H1 (cell line): Measurements from ENCODE around the gene TRAPPC6A. TPM values are rescaled to one million over a fixed set of nuclear protein-coding genes. Genes with fewer than 3 reads are reported as not detected.

Source experiments
- CTCF ChIA-PET: fragments of 300-600 bp; sonication (Branson Sonifier 250); formaldehyde crosslinking; loops from one replicate; lab custom pipeline; 2021; ENCODE audit not compliant: partially characterized antibody; lab: Charles Lee
- POLR2A ChIA-PET: fragments of 300-600 bp; sonication (Branson Sonifier 250); formaldehyde crosslinking; loops from one replicate; lab custom pipeline; 2021; ENCODE audit warnings: inconsistent platforms; ENCODE audit not compliant: partially characterized antibody; lab: Charles Lee
- DNase-seq, 2 experiments: peaks; one replicate each; pipeline versions ENCODE4 v3.0.0 to v3.0.0-alpha.2; 2010 to 2022; ENCODE audit warnings: low spot score in 2 of 2, low read depth in 1 of 2, mixed read lengths in 1 of 2
- FAIRE-seq: peaks from 2 replicates; lab custom pipeline; 2011; peaks lifted over from hg19 to GRCh38; lab: Jason Lieb, UNC
- H2AFZ ChIP-seq: 2 replicates; pipeline ENCODE4 v1.8.1; 2012; ENCODE audit warnings: low read length, inconsistent platforms
- H2AK5ac ChIP-seq: 2 replicates; pipeline ENCODE4 v1.6.1; 2013; ENCODE audit warnings: low read depth, low read length
- H2BK120ac ChIP-seq: replicated peaks from 2 replicates; pipeline ENCODE3; 2013; ENCODE audit warnings: low read depth, low read length, inconsistent platforms
- H2BK12ac ChIP-seq: 2 replicates; pipeline ENCODE4 v1.6.1; 2013; ENCODE audit warnings: low read depth, low read length
- H2BK15ac ChIP-seq: 2 replicates; pipeline ENCODE4 v1.6.1; 2013; ENCODE audit warnings: low read length
- H2BK20ac ChIP-seq: 2 replicates; pipeline ENCODE4 v1.6.1; 2013; ENCODE audit warnings: low read length
- H2BK5ac ChIP-seq: 2 replicates; pipeline ENCODE4 v1.6.1; 2013; ENCODE audit warnings: low read depth, low read length
- H3K14ac ChIP-seq: 2 replicates; pipeline ENCODE4 v1.6.1; 2013; ENCODE audit warnings: inconsistent platforms; ENCODE audit not compliant: insufficient read length
- H3K18ac ChIP-seq: 2 replicates; pipeline ENCODE4 v1.6.1; 2013; ENCODE audit warnings: low read length; ENCODE audit errors: extremely low read depth
- H3K23ac ChIP-seq: 2 replicates; pipeline ENCODE4 v1.6.1; 2013; ENCODE audit warnings: inconsistent platforms; ENCODE audit not compliant: insufficient read length
- H3K23me2 ChIP-seq: 2 replicates; pipeline ENCODE4 v1.6.1; 2013; ENCODE audit warnings: low read depth, low read length
- H3K27ac ChIP-seq: 2 replicates; pipeline ENCODE4 v1.6.1; 2011; ENCODE audit warnings: low read depth, low read length, inconsistent platforms
- H3K27me3 ChIP-seq, 4 experiments: replicated peaks in 1 of 4; 1 replicate in 1 of 4; 2 replicates in 3 of 4; pipeline versions ENCODE4 v1.6.1 to v1.8.1; 2011 to 2013; ENCODE audit warnings: low read length in 3 of 4, mild to moderate bottlenecking in 3 of 4, inconsistent platforms in 2 of 4, mixed read lengths in 2 of 4, moderate library complexity in 1 of 4; ENCODE audit not compliant: control insufficient read depth in 3 of 4, insufficient read depth in 3 of 4; ENCODE audit errors: extremely low read depth in 1 of 4
- H3K36me3 ChIP-seq, 4 experiments: 2 replicates each; pipeline versions ENCODE4 v1.6.1 to v1.8.1; 2011 to 2013; ENCODE audit warnings: mild to moderate bottlenecking in 4 of 4, low read length in 3 of 4, moderate library complexity in 2 of 4, control low read depth in 1 of 4, inconsistent platforms in 1 of 4; ENCODE audit not compliant: insufficient read depth in 4 of 4, control insufficient read depth in 2 of 4
- H3K4ac ChIP-seq: replicated peaks from 2 replicates; pipeline ENCODE3; 2013; ENCODE audit warnings: low read length, low read depth, mixed read lengths, inconsistent platforms; ENCODE audit not compliant: insufficient read length
- H3K4me1 ChIP-seq, 4 experiments: replicated peaks in 1 of 4; 1 replicate in 1 of 4; 2 replicates in 3 of 4; pipeline versions ENCODE4 v1.6.1 to v1.8.1; 2011 to 2013; ENCODE audit warnings: low read length in 3 of 4, inconsistent platforms in 2 of 4, mixed read lengths in 1 of 4; ENCODE audit not compliant: insufficient read depth in 4 of 4, control insufficient read depth in 3 of 4
- H3K4me2 ChIP-seq, 2 experiments: 2 replicates each; pipeline versions ENCODE4 v1.6.1 to v1.8.1; 2011 to 2013; ENCODE audit warnings: low read depth in 2 of 2, low read length in 2 of 2, control low read depth in 1 of 2, inconsistent platforms in 1 of 2, mild to moderate bottlenecking in 1 of 2; ENCODE audit not compliant: insufficient read depth in 1 of 2
- H3K4me3 ChIP-seq, 4 experiments: fragments of 200-600, 300-600 bp in 1 of 4; sonication (generic), shearing (Covaris generic), sonication (Bioruptor Twin) in 1 of 4; 2 replicates each; pipeline versions ENCODE4 v1.5.1 to v1.8.1; 2011 to 2016; ENCODE audit warnings: low read length in 4 of 4, low read depth in 3 of 4, control low read depth in 2 of 4, inconsistent platforms in 2 of 4, mild to moderate bottlenecking in 2 of 4, mixed read lengths in 1 of 4, moderate library complexity in 1 of 4; ENCODE audit not compliant: insufficient read depth in 2 of 4; ENCODE audit errors: extremely low read depth in 1 of 4
- H3K56ac ChIP-seq: replicated peaks from 2 replicates; pipeline ENCODE3; 2013; ENCODE audit warnings: low read depth, mild to moderate bottlenecking, mixed read lengths, low read length, inconsistent platforms; ENCODE audit not compliant: insufficient read length
- H3K79me1 ChIP-seq: 2 replicates; pipeline ENCODE4 v1.6.1; 2013; ENCODE audit warnings: low read depth, low read length, control low read depth
- H3K79me2 ChIP-seq, 2 experiments: 2 replicates each; pipeline versions ENCODE4 v1.6.1 to v1.8.1; 2012 to 2013; ENCODE audit warnings: low read length in 2 of 2, mild to moderate bottlenecking in 2 of 2, inconsistent platforms in 1 of 2; ENCODE audit not compliant: insufficient read depth in 2 of 2, control insufficient read depth in 1 of 2
- H3K9ac ChIP-seq, 4 experiments: replicated peaks in 1 of 4; 1 replicate in 1 of 4; 2 replicates in 3 of 4; pipeline versions ENCODE4 v1.6.1 to v1.8.1; 2011 to 2013; ENCODE audit warnings: low read depth in 3 of 4, low read length in 3 of 4, control low read depth in 2 of 4, mild to moderate bottlenecking in 2 of 4, moderate library complexity in 2 of 4, inconsistent platforms in 1 of 4; ENCODE audit errors: extremely low read depth in 1 of 4
- H3K9me3 ChIP-seq, 2 experiments: 2 replicates each; pipeline versions ENCODE4 v1.6.1 to v1.8.1; 2012 to 2013; ENCODE audit warnings: mild to moderate bottlenecking in 2 of 2, moderate library complexity in 2 of 2, control low read depth in 1 of 2, inconsistent platforms in 1 of 2, low read depth in 1 of 2, low read length in 1 of 2, mixed read lengths in 1 of 2; ENCODE audit not compliant: insufficient read depth in 2 of 2
- H4K20me1 ChIP-seq, 2 experiments: replicated peaks in 1 of 2; 2 replicates each; pipeline versions ENCODE3 to v1.8.1; 2011 to 2013; ENCODE audit warnings: inconsistent platforms in 2 of 2, low read length in 2 of 2, mild to moderate bottlenecking in 1 of 2; ENCODE audit not compliant: insufficient read depth in 2 of 2, control insufficient read depth in 1 of 2
- H4K5ac ChIP-seq: 2 replicates; pipeline ENCODE4 v1.6.1; 2013; ENCODE audit warnings: low read length, low read depth, mixed read lengths, inconsistent platforms; ENCODE audit not compliant: insufficient read length
- H4K8ac ChIP-seq: 2 replicates; pipeline ENCODE4 v1.8.0; 2013; ENCODE audit warnings: mild to moderate bottlenecking, moderate library complexity, low read length, inconsistent platforms; ENCODE audit not compliant: insufficient read depth; ENCODE audit errors: extremely low read depth
- H4K91ac ChIP-seq: replicated peaks from 2 replicates; pipeline ENCODE3; 2013; ENCODE audit warnings: low read length, mixed read lengths, inconsistent platforms; ENCODE audit not compliant: insufficient read length
- CREB1 ChIP-seq: IDR thresholded peaks from 2 replicates; pipeline ENCODE4 v1.6.1; 2012; ENCODE audit warnings: inconsistent platforms
- GABPA ChIP-seq: IDR thresholded peaks from 2 replicates; pipeline ENCODE4 v1.6.1; 2011; ENCODE audit warnings: mild to moderate bottlenecking, low read length, moderate library complexity, borderline replicate concordance; ENCODE audit not compliant: insufficient read depth
- JUN ChIP-seq: IDR thresholded peaks from 2 replicates; pipeline ENCODE4 v1.6.1; 2011; ENCODE audit warnings: low read depth, mild to moderate bottlenecking, improper control_type of control experiment, low read length
- JUND ChIP-seq: IDR thresholded peaks from 2 replicates; pipeline ENCODE4 v1.6.1; 2011; ENCODE audit warnings: mild to moderate bottlenecking, improper control_type of control experiment, low read length
- RAD21 ChIP-seq, 2 experiments: IDR thresholded peaks in 1 of 2; conservative IDR thresholded peaks in 1 of 2; 2 replicates each; pipeline ENCODE4 v1.6.1; 2011; ENCODE audit warnings: low read depth in 2 of 2, low read length in 2 of 2, improper control_type of control experiment in 1 of 2, inconsistent platforms in 1 of 2, mild to moderate bottlenecking in 1 of 2, moderate library complexity in 1 of 2
- SIN3A ChIP-seq, 2 experiments: IDR thresholded peaks in 1 of 2; conservative IDR thresholded peaks in 1 of 2; 2 replicates each; pipeline ENCODE4 v1.6.1; 2011 to 2012; ENCODE audit warnings: low read length in 2 of 2, improper control_type of control experiment in 1 of 2, low read depth in 1 of 2, mild to moderate bottlenecking in 1 of 2
- whole genome bisulfite sequencing, 2 experiments: shearing (Covaris generic) in 1 of 2; methylation state at CpG; one replicate each; pipeline versions ENCODE4 v1.1.6 to v1.1.7; 2013 to 2015; ENCODE audit warnings: low lambda C conversion rate in 2 of 2, mixed read lengths in 2 of 2, inconsistent platforms in 1 of 2, low coverage in 1 of 2, missing lambda C conversion rate in 1 of 2; ENCODE audit not compliant: insufficient replicate concordance in 2 of 2, insufficient coverage in 1 of 2, insufficient read length in 1 of 2; ENCODE audit errors: extremely low coverage in 1 of 2, missing lambda C conversion rate in 1 of 2; 5-methylcytosine and 5-hydroxymethylcytosine counted together
- polyA plus RNA-seq, 7 experiments: library from polyadenylated mRNA; depleted of rRNA in 3 of 7; stranded (reverse) in 5 of 7; unstranded in 2 of 7; fragments of >200 nt in 5 of 7; fragments of 200-250 nt in 2 of 7; gene quantifications; 1 replicate in 5 of 7; 2 replicates in 1 of 7; 4 replicates in 1 of 7; pipeline versions ENCODE4 v1.2.1 to v1.2.3, GENCODE V29; 2011 to 2013; ENCODE audit warnings: missing spikeins in 2 of 7, mixed read lengths in 2 of 7
- total RNA-seq: library from RNA; stranded (reverse); fragmentation: NEBNext Ultra II Directional; extraction: Animal tissue kit (Norgen Biotek cat#: 25700); gene quantifications from 2 replicates; pipeline ENCODE4 v1.2.1, GENCODE V29; 2021
- TF ChIP-seq, protein P1 (sequence below): IDR thresholded peaks from 2 replicates; pipeline ENCODE4 v1.6.1; 2012; ENCODE audit warnings: inconsistent platforms
- TF ChIP-seq, protein P2 (sequence below): IDR thresholded peaks from 2 replicates; pipeline ENCODE4 v1.6.1; 2012; ENCODE audit warnings: inconsistent platforms

TRAPPC6A gene
- total and polyA plus RNA-seq, 2 of the 8 experiments (the other 6 are each of a cell fraction or from before 2014, with no cell fraction given) = 31.8 to 130 TPM

DNA sequence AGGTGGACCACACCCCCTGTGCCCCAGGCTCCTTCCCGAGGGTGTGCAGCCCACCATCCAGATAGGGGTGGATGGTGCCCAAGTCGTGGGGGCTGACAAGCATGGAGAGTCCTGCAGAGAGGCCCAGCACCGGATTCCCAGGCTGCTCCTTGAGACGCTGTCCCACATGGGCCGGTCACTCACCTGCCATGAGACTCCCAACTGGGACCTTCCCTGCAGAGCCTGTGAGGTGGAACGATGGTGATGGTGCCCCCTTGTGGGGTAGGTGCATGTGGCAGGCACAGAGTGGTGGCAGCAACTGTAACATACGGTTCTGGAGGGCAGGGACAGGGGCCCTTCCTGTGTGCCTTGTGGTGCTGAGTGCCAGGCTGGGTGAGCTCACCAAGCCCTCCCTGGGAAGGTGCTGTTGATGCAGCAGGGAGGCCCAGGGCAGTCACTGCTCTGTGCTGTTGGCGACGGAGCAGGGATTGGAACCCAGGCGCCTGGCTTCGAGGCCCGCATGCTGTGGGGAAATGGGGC lies 52.0 kb downstream of the TRAPPC6A start:
- H2BK5ac ChIP-seq = no peak overlapping the region
- no peak overlapping the region for H3K4me3 ChIP-seq
- H4K8ac ChIP-seq = no peak overlapping the region
- FAIRE-seq = peak; percentile 95
- H3K14ac ChIP-seq = no peak overlapping the region
- H2AK5ac ChIP-seq = no peak overlapping the region
- peaks cover 0 to 53% of the 10 kb centered on the region in 2 experiments; a peak in 2 of 4 replicates for H3K79me2 ChIP-seq
- H2AFZ ChIP-seq = no peak overlapping the region
- H2BK20ac ChIP-seq = no peak overlapping the region
- H3K4ac ChIP-seq = no peak overlapping the region
- no peak overlapping the region for H3K4me2 ChIP-seq
- no peak overlapping the region for H2BK15ac ChIP-seq
- no peak overlapping the region for H3K27ac ChIP-seq
- H3K9ac ChIP-seq = no peak overlapping the region
- POLR2A ChIA-PET = interaction anchor here (1.0 to 4.3 kb wide), 8 partner anchors 10 to 87 kb away, joined by 3 to 21 read pairs (median 4); partner anchors contain the start of genes CLASRP and PPP1R37
- H3K4me1 ChIP-seq = peaks cover 0 to 10% (median 7%) of the 10 kb centered on the region in 4 experiments; a peak in 6 of 7 replicates
- no peak overlapping the region for H4K91ac ChIP-seq
- CTCF ChIA-PET = interaction anchor here (0.5 to 6.1 kb wide), 29 partner anchors 11 to 427 kb away, joined by 3 to 73 read pairs (median 4); partner anchors contain the start of genes CLASRP and PPP1R37
- H3K23ac ChIP-seq = no peak overlapping the region
- H2BK12ac ChIP-seq = no peak overlapping the region
- H3K36me3 ChIP-seq = no peaks in the 10 kb centered on the region
- no peaks in the 10 kb centered on the region for H3K27me3 ChIP-seq
- no peak overlapping the region for H3K56ac ChIP-seq
- H3K18ac ChIP-seq = no peak overlapping the region; the same call in 1 of the 2 replicates
- H4K20me1 ChIP-seq = peaks cover 22 to 42% of the 10 kb centered on the region in 2 experiments
- no peaks in the 10 kb centered on the region for H3K9me3 ChIP-seq
- H4K5ac ChIP-seq = no peak overlapping the region
- WGBS, 2 experiments = 65% methylated on average over 12 of the region's 12 CpGs; no CpG with 5 or more reads in 1 of the 2 experiments
- peaks cover 25% of the 10 kb centered on the region for H3K79me1 ChIP-seq
- H2BK120ac ChIP-seq = no peak overlapping the region
- no peaks in the 10 kb centered on the region for H3K23me2 ChIP-seq
- peak; percentile 56 to 96 for DNase-seq
- TF ChIP-seq GABPA (peak; percentile 78; the same call in 1 of the 2 replicates), RAD21 (IDR thresholded peaks at IDR 0.05 in 1 of 2, conservative IDR thresholded peaks at IDR 0.05 in 1 of 2; ENCODE audit: low read depth in 2 of 2, low read length in 2 of 2) (peak; percentile 78 to 86), JUND (0 out of 2 replicates have a peak, but pooled peaks have one; percentile 7), SIN3A (conservative IDR thresholded peaks at IDR 0.05 in 1 of 2, IDR thresholded peaks at IDR 0.05 in 1 of 2; ENCODE audit: low read depth in 1 of 2, low read length in 2 of 2) (0 out of 4 replicates have a peak, but pooled peaks of 1 of the 2 experiments have one; percentile 58), CREB1 (peak; percentile 44; the same call in 1 of the 2 replicates), JUN (no peak)
- TF ChIP-seq, protein P1, sequence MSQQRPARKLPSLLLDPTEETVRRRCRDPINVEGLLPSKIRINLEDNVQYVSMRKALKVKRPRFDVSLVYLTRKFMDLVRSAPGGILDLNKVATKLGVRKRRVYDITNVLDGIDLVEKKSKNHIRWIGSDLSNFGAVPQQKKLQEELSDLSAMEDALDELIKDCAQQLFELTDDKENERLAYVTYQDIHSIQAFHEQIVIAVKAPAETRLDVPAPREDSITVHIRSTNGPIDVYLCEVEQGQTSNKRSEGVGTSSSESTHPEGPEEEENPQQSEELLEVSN = no peak
- TF ChIP-seq, protein P2, sequence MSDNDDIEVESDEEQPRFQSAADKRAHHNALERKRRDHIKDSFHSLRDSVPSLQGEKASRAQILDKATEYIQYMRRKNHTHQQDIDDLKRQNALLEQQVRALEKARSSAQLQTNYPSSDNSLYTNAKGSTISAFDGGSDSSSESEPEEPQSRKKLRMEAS = peak; percentile 78
